OCI-LY7 (cell line): ENCODE measurements around the gene MAL. TPM values are rescaled to one million over a fixed set of nuclear protein-coding genes. Genes with fewer than 3 reads are reported as not detected.

Experiments
- BruUV-seq: library from RNA; stranded (reverse); fragments of 400-500 nt; replicated peaks from 2 replicates; lab custom pipeline; 2021; lab: Mats Ljungman, UMichigan
- CTCF ChIA-PET: fragments of 300-600 bp; sonication (Branson Sonifier 250); formaldehyde crosslinking; loops from one replicate; lab custom pipeline; 2022; ENCODE audit warnings: antibody characterized with exemption; ENCODE audit not compliant: unreplicated experiment; lab: Charles Lee
- POLR2A ChIA-PET: fragments of 300-600 bp; sonication (Branson Sonifier 250); formaldehyde crosslinking; loops from one replicate; lab custom pipeline; 2022; ENCODE audit warnings: antibody characterized with exemption; lab: Charles Lee
- DNase-seq: peaks from one replicate; pipeline ENCODE4 v3.0.0-alpha.2; 2015; ENCODE audit warnings: low spot score
- H2AFZ ChIP-seq: fragments of 200-600 bp; sonication (generic), shearing (Covaris generic); 2 replicates; pipeline ENCODE4 v1.6.1; 2014; ENCODE audit warnings: mild to moderate bottlenecking, antibody characterized with exemption, low read length, moderate library complexity
- H3K27ac ChIP-seq: fragments of 200-600 bp; sonication (generic); 2 replicates; pipeline ENCODE4 v1.5.1; 2014; ENCODE audit warnings: mixed run types, low read depth, mild to moderate bottlenecking, moderate library complexity, low read length, inconsistent platforms; ENCODE audit not compliant: poor library complexity, severe bottlenecking
- H3K36me3 ChIP-seq: fragments of 200-600 bp; sonication (generic); 2 replicates; pipeline ENCODE4 v1.6.1; 2014; ENCODE audit warnings: mild to moderate bottlenecking, antibody characterized with exemption, low read length, moderate library complexity, mixed read lengths; ENCODE audit not compliant: insufficient read depth
- H3K4me1 ChIP-seq: fragments of 200-600 bp; sonication (generic); 2 replicates; pipeline ENCODE4 v1.5.1; 2014; ENCODE audit warnings: mild to moderate bottlenecking, low read length; ENCODE audit not compliant: insufficient read depth, poor library complexity, severe bottlenecking
- H3K4me2 ChIP-seq: fragments of 200-600 bp; sonication (generic); 2 replicates; pipeline ENCODE4 v1.6.1; 2014; ENCODE audit warnings: mild to moderate bottlenecking, low read length
- H3K4me3 ChIP-seq: fragments of 200-600 bp; sonication (generic); 2 replicates; pipeline ENCODE4 v1.5.1; 2014; ENCODE audit warnings: mild to moderate bottlenecking, low read depth, low read length; ENCODE audit not compliant: poor library complexity, severe bottlenecking
- H3K79me2 ChIP-seq: fragments of 200-600 bp; sonication (generic); 2 replicates; pipeline ENCODE4 v1.6.1; 2016; ENCODE audit warnings: low read depth, mild to moderate bottlenecking, low read length, moderate library complexity, mixed read lengths; ENCODE audit not compliant: insufficient read depth
- H3K9me2 ChIP-seq: fragments of 200-600 bp; sonication (generic); 2 replicates; pipeline ENCODE4 v1.6.1; 2016; ENCODE audit warnings: mild to moderate bottlenecking, low read length, mixed read lengths; ENCODE audit not compliant: insufficient read depth
- H3K9me3 ChIP-seq: fragments of 200-600 bp; sonication (generic); 2 replicates; pipeline ENCODE4 v1.6.1; 2014; ENCODE audit warnings: mild to moderate bottlenecking, mixed run types, low read length, mixed read lengths
- H4K20me1 ChIP-seq: fragments of 200-600 bp; sonication (generic); 2 replicates; pipeline ENCODE4 v1.6.1; 2014; ENCODE audit warnings: mild to moderate bottlenecking, antibody characterized with exemption, low read length, moderate library complexity, mixed read lengths; ENCODE audit not compliant: insufficient read depth
- CTCF ChIP-seq: fragments of 200-600 bp; sonication (generic); conservative IDR thresholded peaks from 2 replicates; pipeline ENCODE4 v1.5.1; 2014; ENCODE audit warnings: mild to moderate bottlenecking, antibody characterized with exemption, low read length, moderate library complexity, mixed read lengths
- EZH2phosphoT487 ChIP-seq: fragments of 200-600 bp; sonication (generic); IDR thresholded peaks from 2 replicates; pipeline ENCODE4 v1.6.1; 2018; ENCODE audit warnings: low read depth, borderline replicate concordance, mild to moderate bottlenecking, mixed run types, antibody characterized with exemption, low read length, moderate library complexity, mixed read lengths
- intact Hi-C: fragments of 100-400 bp; cut with micrococcal nuclease; formaldehyde crosslinking; loops from one replicate; pipeline ENCODE4 v1.10.0; 2022; ENCODE audit not compliant: unreplicated experiment
- total RNA-seq, 2 experiments: library from RNA; depleted of rRNA in 1 of 2; stranded (reverse); fragments of >200 nt in 1 of 2; shearing (Covaris generic) in 1 of 2; gene quantifications; 2 replicates each; pipeline ENCODE4 v1.2.3, GENCODE V29; 2014 to 2022

Gene MAL
- total RNA-seq, 2 experiments from 2014 or later, result not detected

- CTCF ChIA-PET, result no interaction called here
- no peaks in the 10 kb centered on the region for H3K4me1 ChIP-seq
These were observed 43.4 kb upstream of the MAL start for GRCh38 chr2:94982156-94982555.

GRCh38 chr2:94982675-94983074, 42.8 kb upstream of the MAL start:
- no peak overlapping the region for H2AFZ ChIP-seq
- no TSS peak for BruUV-seq
- H3K4me2 ChIP-seq, result no peak overlapping the region
- H3K36me3 ChIP-seq, result no peaks in the 10 kb centered on the region
- H3K27ac ChIP-seq, result no peak overlapping the region
- H3K4me3 ChIP-seq, result no peak overlapping the region
- no peaks in the 10 kb centered on the region for H3K9me3 ChIP-seq
- no peaks in the 10 kb centered on the region for H4K20me1 ChIP-seq
- no peaks in the 10 kb centered on the region for H3K9me2 ChIP-seq
- intact Hi-C loops, result no loop called here
- no peaks in the 10 kb centered on the region for H3K4me1 ChIP-seq
- H3K79me2 ChIP-seq, result no peaks in the 10 kb centered on the region
- no peak for TF ChIP-seq CTCF
- TF ChIP-seq EZH2phosphoT487, result no peak
- ChIA-PET CTCF (no interaction called here), POLR2A (interaction anchor here (0.8 kb wide), 1 partner anchor 13 kb away, joined by 3 read pairs; no protein-coding TSS in a partner anchor)
- DNase-seq, result no peak

More at GRCh38 chr2:94982156-94982555, 43.4 kb upstream of the MAL start:
- Histone ChIP-seq H3K4me2 (no peak overlapping the region), H3K9me3 (no peaks in the 10 kb centered on the region), H3K4me3 (no peak overlapping the region), H2AFZ (no peak overlapping the region), H3K79me2 (no peaks in the 10 kb centered on the region), H3K36me3 (no peaks in the 10 kb centered on the region), H3K9me2 (no peaks in the 10 kb centered on the region), H4K20me1 (no peaks in the 10 kb centered on the region), H3K27ac (peak overlapping the region; percentile 43)
- no TSS peak for BruUV-seq
- intact Hi-C loops, result no loop called here
- TF ChIP-seq EZH2phosphoT487, result no peak
- TF ChIP-seq CTCF, result no peak
- DNase-seq, result no peak
- POLR2A ChIA-PET, result no interaction called here

GRCh38 chr2:94984964-94985575, 40.4 kb upstream of the MAL start:
- POLR2A ChIA-PET, result no interaction called here
- intact Hi-C loops, result no loop called here

More at GRCh38 chr2:94984964-94985575, 40.4 kb upstream of the MAL start:
- Histone ChIP-seq H3K9me2 (no peaks in the 10 kb centered on the region), H3K4me1 (no peaks in the 10 kb centered on the region), H2AFZ (no peak overlapping the region), H3K79me2 (no peaks in the 10 kb centered on the region), H3K27ac (no peak overlapping the region), H3K4me2 (no peak overlapping the region), H4K20me1 (no peaks in the 10 kb centered on the region), H3K9me3 (no peaks in the 10 kb centered on the region), H3K4me3 (no peak overlapping the region), H3K36me3 (no peaks in the 10 kb centered on the region)
- TF ChIP-seq EZH2phosphoT487 (no peak), CTCF (no peak)
- DNase-seq, result no peak
- CTCF ChIA-PET, result no interaction called here
- BruUV-seq, result no TSS peak
